HG03571 (cell line): ENCODE data around the gene CHID1.
A peak's percentile ranks its signal among the peaks of the same experiment; 100 is the strongest.

Experiments
- ATAC-seq: cut with Tn5 transposase; IDR thresholded peaks from one replicate; pipeline ENCODE4 v1.9.1; 2021; ENCODE audit not compliant: unreplicated experiment

The CHID1 gene

DNA sequence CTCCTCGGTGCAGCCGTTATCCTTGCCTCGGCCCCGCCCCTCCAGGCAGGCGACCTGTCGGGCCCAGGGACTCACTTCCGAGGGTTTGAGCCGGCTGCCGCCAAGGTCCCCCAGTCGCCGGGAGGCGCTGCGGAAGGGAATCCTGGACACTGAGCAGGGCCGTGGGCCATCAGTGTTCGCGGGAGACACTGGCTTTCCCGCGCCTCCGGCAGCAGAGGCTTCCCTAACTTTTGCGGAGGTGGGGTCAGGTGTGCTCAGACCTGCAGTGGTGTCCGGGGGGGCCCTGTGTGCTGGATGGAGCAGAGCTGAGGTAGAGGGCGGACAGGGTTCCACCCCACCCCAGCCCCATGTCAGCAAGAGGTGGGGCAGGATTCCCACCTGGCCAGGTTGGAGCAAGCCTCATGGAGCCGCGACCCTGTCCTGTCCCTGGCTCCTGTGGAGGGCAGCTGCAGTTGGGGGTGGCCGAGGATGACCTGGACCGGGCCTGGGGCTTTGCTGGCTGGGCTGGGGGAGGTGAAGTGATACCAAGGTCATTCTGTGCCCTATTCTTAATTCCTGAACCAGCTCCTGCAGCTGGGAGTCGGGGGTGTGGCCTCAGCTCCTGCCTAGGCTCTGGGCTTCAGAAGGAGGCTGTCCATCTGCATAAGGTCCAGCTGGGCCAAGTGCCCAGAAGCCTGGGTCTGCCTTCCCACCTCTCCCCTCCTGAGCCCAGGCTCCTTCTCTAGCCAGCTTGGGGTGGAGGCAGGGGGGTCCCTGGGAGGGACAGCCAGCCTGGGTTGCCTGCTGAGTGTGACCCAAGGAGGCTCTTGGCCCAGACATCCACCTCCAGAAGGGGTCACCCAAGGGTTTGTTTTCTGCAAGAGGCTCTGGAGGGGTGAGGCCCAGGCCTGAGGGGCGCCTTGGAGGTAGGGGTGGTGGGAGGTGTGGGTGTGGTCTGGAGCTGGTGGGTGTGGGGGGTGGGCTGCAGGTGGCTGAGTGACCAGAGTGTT, 59.5 kb downstream of the CHID1 start:
- ATAC-seq, result no peak

DNA sequence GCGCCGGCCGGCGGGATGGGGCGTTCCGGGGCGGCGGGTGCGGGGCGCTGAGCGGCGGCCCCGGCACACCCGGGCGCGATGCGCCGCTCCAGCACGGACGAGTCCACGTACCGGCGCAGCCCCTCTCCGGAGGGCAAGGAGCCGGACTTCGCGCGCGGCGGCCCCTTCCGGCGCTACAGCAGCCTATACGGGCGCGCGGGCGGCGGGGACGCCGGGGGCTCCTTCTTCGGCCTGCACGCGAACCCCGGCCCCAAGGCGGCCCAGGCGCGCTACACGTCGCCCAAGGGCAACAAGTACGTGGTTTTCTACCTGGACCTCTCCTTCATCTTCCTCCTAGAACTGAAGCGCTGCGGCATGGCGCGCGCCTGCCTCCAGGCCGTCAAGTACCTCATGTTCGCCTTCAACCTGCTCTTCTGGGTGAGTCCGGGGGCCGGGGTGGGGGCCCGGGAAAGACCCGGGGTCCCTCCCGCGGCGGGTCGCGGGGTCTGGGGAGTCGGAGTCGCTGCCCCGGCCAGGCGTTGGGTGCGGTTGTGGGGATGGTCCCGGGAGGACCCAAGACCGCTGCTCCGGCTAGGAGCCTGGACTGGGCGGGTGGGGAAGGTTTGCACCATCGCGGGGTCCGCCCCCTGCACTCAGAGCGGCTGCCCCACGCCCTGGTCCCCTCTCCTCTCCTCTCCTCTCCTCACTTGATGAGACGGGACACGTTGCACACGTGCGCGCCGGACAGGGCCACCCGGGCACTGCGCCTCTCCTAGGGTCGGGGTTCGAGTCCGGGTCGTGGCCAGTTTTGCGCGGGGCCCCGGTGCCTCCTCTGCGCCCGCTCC, 60.4 kb downstream of the CHID1 start:
- ATAC-seq, result no peak

DNA sequence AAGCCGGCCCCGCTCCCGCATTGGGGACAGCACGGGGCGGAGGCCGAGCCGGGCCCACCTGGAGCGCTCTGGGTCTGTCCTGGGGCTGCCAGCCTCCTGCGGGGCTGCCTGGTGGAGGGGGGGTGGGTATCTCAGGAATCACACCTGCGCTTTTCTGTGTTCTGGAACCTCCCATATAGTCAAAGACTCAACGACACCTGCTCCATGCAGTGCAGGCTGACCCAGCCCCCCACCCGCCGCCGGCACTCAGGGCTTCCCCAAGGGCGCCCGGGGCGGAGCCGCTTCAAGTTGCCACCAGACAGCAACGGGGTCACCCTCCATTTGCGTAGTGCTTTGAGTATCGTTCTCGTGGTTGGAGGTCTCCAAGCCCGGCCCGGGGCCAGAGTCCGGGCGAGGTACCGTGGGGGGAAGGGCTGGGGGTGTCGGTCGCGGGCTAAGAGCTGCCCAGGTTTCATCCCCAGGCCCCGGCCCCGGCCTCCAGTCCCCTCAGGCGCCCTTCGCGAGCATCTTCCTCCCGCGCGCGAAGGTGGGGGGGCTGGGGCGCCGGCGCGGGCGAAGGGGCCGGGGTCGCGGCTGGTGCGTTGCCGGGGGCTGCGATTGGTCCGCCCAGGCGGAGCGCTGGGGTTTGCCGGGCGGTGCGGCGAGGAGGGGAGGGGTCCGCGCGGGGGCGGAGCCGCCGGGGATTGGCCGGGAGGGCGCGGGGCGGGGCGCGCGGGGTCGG, 61.3 kb downstream of the CHID1 start:
- no peak for ATAC-seq

DNA sequence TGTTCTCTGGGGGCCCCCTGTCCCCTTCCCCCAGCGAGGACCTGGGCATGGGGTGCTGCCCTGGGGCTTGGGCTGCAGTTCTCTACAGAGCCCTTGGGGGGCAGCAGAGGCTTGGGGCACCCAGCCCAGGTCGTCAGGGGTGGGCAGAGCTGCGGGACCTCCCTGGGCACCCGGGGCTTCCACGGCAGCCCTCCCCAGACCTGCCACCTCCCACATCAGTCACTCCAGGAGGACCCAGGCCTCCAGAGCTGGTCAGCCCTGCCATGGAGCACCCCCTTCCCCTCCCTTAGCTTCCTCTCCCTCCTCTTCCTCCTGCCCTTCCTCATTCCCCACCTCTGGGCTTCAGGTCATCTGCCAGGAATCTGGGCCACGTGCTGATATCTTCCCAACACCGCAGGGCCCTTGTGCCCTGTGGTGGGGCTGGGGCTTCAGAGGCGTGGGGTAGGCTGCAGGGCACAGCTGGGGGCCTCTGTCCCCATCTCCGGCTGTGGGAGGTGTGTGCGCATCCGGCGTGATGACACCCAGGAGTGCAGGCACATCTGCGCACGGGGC, 62.2 kb downstream of the CHID1 start:
- ATAC-seq, result no peak

DNA sequence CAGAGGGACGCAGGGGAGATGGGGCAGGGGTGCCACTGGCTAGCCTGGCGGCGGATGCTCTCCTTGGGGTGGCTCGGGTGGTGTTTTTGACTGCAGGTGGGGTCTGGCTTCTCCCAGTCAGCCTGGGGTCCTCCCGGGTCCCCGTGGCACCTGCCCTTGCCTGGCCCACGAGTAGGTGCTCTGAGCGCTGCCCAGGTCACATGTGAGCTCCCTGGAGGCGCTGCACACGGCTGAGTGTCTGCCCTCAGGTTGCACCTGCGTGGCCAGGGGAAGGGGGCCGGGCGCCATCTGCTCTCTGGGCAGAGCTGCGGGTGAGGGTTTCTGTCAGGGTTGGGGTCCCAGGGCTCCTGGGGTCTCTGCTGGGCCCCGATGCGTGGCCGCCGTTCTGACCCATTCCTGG, 62.7 kb downstream of the CHID1 start:
- ATAC-seq, result no peak

DNA sequence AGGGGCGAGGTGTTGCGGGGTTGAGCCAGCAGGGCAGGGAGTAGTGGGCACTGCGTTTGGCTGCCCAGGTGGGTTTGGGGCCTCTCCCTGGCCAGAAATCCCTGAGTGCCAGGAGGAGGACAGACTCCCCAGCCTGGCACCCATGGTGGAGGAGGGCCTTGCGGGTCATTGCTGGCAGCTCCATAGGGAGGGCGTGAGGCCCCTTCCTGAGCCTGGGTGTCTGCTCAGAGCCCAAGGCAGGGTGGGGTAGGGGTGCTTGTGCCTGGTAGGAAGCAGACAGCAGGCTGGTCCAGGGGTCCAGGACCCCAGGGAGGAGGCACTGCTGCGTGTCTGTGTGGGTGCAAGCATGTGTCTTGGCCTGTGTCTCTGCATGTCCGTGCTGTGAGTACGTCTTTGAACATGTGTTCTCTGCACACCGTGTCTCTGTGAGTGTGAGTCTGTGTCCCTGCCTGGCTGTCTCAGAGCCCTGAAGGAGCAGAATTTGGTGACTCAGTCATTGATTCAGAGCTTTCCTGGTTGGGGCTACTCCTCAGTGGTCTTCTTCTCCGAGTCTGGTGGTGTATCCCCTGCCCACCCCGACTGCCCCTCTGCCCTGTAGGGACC, 64.0 kb downstream of the CHID1 start:
- no peak for ATAC-seq

DNA sequence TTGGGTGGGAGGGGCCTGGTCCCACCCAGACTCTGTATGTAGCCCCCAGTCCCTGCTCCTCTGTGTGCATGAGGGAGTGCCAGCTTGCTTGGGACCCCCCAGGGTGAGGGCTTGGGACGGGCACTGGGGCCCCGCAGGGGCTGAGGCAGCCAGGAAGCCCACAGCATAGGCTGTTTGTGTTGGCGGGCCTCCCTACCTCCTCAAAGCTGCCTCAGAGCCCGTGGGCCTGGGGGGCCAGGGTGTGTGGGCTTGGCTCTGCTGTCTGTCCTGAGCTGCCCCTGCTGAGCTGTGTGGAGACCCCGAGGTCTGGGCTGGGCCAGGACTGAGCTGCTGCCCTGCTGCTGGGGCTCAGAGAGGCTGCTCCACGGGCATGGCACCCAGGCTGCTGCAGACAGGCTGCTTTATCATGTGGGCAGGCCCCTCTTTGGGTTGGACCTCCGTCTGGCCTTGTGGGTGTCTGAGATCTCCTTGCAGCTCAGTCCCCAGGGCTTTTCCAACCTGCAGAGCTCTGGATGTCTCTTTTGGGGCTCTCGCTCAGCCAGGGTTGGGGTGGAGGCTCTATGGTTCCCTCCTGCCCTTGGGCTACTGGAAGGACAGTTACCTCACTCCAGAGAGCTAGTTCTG, 64.6 kb downstream of the CHID1 start:
- ATAC-seq, result no peak

DNA sequence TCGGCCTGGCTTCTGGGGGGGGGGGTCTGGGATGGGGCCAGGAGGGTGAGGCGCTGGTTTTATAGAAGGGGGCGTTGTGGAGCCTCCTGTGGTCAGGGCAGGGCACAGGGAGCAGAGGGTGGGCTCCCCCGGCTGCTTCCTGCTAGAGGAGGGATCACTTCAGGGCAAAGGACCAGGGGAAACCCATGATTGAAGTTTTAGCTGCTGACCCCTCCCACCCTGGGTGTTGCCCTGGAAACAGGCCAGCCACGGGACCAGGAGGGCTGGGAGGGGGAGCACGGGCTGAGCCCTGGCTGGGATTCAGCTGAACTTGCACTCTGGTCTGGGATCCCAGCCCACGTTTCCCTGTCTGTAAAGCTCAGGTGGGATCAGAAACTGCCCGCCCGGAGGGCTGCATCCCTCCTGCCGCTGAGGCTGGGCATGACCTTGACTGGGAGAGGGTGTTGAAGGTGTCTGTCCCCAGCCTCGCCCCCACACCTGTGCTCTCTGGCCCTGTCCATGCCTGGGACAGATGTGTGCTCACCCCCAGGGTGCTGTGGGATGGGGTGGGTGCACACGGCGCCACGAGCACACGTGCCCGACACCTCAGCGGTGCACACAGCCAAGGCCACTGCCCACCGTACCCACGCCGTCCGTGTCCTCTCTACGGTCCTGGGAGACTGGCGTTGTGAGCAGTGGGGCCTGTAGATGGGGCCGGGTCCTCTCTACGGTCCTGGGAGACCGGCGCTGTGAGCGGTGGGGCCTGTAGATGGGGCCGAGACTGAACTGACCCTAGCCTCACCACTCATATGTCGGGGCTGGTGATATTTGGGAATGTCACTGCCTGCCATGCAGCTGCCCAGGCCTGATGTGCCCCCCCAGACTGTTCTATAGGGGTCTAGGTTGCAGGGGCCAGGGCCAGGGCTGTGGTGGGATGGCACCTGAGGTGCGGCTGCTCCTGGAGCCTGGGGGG, 65.6 kb downstream of the CHID1 start:
- ATAC-seq, result no peak

DNA sequence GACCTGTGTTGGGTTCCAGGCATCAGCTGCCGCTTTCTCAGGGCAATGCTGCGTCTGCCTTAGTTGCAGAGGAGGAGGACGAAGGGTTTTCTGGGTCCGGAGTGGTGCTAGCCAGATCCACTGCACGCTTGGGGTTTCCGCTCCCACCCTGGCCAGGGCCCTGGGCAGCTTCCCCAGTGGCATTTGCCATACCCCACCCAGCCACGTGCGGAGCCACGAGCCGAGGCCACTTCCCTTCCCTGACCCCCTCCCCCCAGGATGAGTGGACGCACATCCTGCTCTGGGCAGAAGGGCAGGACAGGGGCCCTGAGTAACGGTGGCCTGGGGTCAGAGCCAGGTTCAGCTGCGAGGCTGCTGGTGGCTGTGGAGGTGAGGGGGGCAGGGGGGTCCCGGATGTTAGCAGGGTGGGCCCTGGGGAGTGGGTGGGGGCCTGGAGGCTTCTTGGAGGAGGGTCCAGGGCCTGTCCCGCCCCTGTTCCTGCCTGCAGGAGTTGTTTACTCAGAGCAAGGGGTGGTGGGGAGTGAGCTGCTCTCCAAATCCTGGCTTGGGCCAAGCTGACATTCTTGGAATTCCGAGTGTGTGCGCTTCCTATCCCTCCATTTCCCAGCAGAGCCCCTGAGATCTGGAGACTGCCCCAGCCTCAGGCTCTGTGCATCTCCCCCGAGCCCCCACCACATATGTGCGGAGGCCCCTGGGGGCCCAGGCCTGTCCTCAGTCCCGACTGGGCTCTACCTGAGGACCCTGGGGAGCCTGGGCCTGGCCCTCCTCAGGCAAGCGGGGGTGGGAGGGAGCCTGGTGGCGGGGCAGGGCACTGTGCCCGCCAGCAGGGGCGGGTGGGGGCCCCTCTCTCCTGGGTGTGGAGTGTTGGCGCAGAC, 66.6 kb downstream of the CHID1 start:
- no peak for ATAC-seq

DNA sequence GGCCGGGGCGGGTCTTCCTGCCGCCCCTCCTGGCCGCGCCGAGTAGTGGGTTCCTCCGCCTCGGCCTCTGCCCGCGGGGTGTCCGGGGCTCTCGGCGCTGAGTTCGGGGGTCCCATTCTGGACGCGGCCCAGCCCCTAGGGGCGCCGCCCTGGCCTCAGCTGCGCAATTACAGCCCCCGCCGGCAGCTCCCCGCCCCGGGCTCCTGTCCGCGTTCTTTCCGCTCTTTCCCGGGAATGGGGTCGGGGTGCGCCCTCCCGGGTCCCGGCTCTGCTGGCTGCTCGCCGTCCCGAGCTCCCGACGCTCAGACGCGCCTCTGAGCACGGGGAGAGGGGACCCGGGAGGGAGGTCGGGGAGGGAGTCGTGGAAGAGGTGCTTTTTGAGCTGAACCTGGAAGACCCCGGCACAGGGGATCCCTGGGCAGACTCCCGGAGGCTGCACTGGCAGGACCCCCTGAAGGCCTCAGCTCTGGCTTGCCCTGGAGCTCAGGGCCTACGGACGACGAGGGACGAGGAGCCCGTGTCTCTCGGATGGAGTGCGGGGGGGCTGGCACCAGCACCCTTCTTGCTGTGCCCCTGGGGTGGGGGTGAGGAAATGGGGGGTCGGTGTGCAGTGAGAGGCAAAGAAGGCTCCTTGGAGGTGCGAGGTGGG, 67.4 kb downstream of the CHID1 start:
- ATAC-seq, result peak; percentile 3

DNA sequence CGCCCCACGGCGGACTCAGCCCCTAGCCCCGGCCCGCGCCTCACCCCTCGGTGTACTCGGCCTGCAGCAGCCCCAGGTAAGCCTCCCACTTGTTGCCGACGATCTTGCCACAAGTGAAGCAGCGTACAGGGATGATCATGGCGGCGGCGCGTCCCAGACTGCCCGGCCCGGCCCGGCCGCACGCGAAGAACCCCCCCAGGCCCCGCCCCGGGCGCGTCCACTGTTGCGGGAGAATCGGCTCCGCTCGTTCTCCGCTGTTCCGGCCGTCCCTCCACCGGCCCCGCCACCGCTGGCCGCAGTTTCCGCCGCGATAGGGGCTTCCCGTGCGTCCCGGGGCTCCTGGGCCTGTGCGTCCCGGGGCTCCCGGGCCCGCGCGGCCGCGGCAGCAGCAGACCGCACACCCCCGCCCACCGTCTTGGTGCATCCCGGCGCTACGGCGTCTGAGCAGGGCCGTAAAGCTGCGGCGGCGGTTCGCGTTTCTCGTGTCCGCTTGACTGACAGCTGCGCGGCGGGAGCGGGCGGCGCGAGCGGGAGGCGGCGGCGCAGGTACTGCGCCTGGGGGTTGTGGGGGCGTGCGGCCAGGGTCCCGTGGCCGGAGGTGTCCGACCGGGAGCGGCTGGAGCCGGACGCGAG, 68.1 kb downstream of the CHID1 start, which contains the start of the genes POLR2L and TSPAN4:
Gene POLR2L (minus strand): TSS at position 160 of the 633 bp plus-strand sequence. CDS start 21 bp downstream, at position 139.
Gene TSPAN4 (plus strand): TSS at position 483 of the 633 bp plus-strand sequence. CDS start 7,453 bp downstream, outside the sequence.
- ATAC-seq, result peak; percentile 52

DNA sequence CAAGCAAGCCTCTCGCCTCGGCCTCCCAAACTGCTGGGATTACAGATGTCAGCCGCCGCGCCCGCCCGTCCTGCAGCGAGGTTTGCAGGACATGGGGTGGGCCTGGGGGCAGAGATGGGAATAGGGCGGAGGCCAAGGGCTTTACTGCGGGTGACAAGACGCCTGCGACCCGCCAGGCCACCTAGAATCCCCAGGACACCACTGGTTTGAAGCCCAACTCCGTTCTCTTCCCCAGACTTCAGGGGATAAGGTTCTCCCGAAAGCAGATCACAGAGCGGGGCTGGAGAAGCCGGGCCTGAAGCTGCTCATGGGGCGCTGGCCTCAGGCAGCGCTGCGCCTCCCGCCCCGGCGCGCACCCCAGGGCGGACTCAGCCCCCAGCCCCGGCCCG, 68.6 kb downstream of the CHID1 start:
- peak; percentile 19 for ATAC-seq

DNA sequence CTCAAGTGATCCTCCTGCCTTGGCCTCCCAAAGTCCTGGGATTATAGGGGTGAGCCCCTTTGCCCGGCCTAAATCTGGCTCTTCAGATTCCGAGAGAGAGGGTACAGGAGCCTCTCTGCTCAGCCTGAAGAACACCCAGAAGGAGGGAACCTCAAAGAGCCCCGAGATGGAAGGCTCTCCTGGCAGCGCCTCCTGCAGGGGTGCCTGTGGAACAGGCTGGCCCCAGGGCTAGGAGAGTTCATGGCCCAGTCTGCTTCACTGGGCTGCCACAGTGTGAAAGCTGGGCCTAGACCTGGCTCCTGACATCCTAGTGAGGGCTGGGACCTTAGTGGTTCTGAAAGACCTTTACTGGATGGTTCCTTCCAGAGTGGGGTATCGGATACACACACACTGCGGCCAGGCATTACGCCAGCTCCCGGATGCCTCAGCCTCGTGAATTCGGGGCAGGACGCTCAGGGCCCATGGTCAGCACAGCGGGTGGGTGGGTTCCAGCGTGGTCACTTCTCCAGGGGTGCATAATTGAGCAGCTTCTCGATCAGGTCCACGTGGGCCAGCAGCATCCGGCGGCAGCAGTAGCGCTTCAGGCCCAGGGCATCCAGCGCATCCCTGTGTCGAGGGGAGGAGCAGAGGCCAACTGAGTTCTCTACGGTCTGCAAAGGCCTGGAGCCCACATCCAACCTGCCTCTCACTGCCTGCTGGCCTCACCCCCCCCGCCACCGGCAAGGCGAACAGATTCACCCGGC, 70.6 kb downstream of the CHID1 start:
- ATAC-seq, result no peak

DNA sequence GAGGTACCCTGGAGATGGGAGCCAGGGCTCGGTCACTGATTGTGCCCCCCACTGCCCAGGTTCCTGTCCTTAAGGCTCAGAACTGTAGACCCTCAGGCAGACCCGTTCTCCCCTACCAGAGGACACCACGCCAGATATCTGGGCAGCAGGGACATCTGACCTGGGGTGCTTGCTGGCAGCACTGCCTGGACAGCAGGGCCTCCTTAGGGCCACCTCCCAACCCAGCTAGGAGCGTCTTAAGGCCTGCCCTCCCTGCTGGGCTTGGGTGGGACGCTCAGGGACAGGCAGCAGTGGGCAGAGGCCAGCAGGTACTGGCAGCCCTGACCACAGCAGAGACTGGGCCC, 71.4 kb downstream of the CHID1 start:
- no peak for ATAC-seq

DNA sequence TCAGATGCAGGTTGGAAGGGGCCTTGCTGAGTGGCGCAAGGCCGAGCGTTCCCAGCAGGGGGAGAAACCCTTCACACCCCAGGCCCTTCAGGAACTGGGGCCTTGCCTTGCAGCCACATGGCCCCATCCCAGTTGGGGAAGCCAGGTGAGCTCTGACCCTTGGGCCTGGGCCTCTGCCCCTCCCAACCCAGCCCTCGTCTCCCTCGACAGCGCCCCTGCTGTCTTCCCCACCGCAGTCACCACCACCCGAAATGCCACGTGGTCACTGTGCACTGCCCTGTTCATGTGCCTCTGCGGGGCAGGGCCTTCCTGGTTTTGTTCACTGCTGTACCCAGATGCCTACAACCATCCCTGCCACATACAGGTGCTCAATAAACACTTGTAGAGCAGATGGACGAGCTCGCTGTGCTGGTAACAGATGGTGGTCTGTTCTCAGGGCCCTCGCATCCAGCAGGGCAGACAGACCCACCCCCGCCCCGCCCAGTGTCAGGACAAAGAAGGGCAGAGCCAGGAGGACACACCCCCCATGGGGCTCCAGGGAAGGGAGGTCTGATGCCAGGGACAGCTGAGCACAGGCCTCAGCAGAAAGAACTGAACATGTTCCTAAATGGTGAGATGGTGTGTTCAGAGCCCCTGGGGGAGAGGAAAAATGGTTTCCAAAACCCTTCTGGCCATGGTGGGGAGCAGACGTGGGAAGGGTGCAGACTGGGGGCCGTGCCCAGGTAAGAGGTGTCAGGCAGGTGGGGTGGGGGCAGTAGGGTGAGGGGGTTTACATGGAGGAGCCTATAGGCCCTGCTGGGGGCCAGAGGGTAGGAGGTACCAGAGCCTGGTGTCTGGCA, 72.0 kb downstream of the CHID1 start:
- no peak for ATAC-seq
